H1 (cell line): ENCODE results near the gene MED6. TPM values are rescaled to one million over a fixed set of nuclear protein-coding genes. Genes with fewer than 3 reads are reported as not detected.

Experiments used
- CTCF ChIA-PET: fragments of 300-600 bp; sonication (Branson Sonifier 250); formaldehyde crosslinking; loops from one replicate; lab custom pipeline; 2021; ENCODE audit not compliant: partially characterized antibody; lab: Charles Lee
- POLR2A ChIA-PET: fragments of 300-600 bp; sonication (Branson Sonifier 250); formaldehyde crosslinking; loops from one replicate; lab custom pipeline; 2021; ENCODE audit warnings: inconsistent platforms; ENCODE audit not compliant: partially characterized antibody; lab: Charles Lee
- DNase-seq, 2 experiments: peaks; one replicate each; pipeline versions ENCODE4 v3.0.0 to v3.0.0-alpha.2; 2010 to 2022; ENCODE audit warnings: low spot score in 2 of 2, low read depth in 1 of 2, mixed read lengths in 1 of 2
- FAIRE-seq: peaks from 2 replicates; lab custom pipeline; 2011; peaks lifted over from hg19 to GRCh38; lab: Jason Lieb, UNC
- H2AFZ ChIP-seq: 2 replicates; pipeline ENCODE4 v1.8.1; 2012; ENCODE audit warnings: low read length, inconsistent platforms
- H2AK5ac ChIP-seq: 2 replicates; pipeline ENCODE4 v1.6.1; 2013; ENCODE audit warnings: low read depth, low read length
- H2BK120ac ChIP-seq: replicated peaks from 2 replicates; pipeline ENCODE3; 2013; ENCODE audit warnings: low read depth, low read length, inconsistent platforms
- H2BK12ac ChIP-seq: 2 replicates; pipeline ENCODE4 v1.6.1; 2013; ENCODE audit warnings: low read depth, low read length
- H2BK15ac ChIP-seq: 2 replicates; pipeline ENCODE4 v1.6.1; 2013; ENCODE audit warnings: low read length
- H2BK20ac ChIP-seq: 2 replicates; pipeline ENCODE4 v1.6.1; 2013; ENCODE audit warnings: low read length
- H2BK5ac ChIP-seq: 2 replicates; pipeline ENCODE4 v1.6.1; 2013; ENCODE audit warnings: low read depth, low read length
- H3K14ac ChIP-seq: 2 replicates; pipeline ENCODE4 v1.6.1; 2013; ENCODE audit warnings: inconsistent platforms; ENCODE audit not compliant: insufficient read length
- H3K18ac ChIP-seq: 2 replicates; pipeline ENCODE4 v1.6.1; 2013; ENCODE audit warnings: low read length; ENCODE audit errors: extremely low read depth
- H3K23ac ChIP-seq: 2 replicates; pipeline ENCODE4 v1.6.1; 2013; ENCODE audit warnings: inconsistent platforms; ENCODE audit not compliant: insufficient read length
- H3K23me2 ChIP-seq: 2 replicates; pipeline ENCODE4 v1.6.1; 2013; ENCODE audit warnings: low read depth, low read length
- H3K27ac ChIP-seq: 2 replicates; pipeline ENCODE4 v1.6.1; 2011; ENCODE audit warnings: low read depth, low read length, inconsistent platforms
- H3K27me3 ChIP-seq, 4 experiments: replicated peaks in 1 of 4; 1 replicate in 1 of 4; 2 replicates in 3 of 4; pipeline versions ENCODE4 v1.6.1 to v1.8.1; 2011 to 2013; ENCODE audit warnings: low read length in 3 of 4, mild to moderate bottlenecking in 3 of 4, inconsistent platforms in 2 of 4, mixed read lengths in 2 of 4, moderate library complexity in 1 of 4; ENCODE audit not compliant: control insufficient read depth in 3 of 4, insufficient read depth in 3 of 4; ENCODE audit errors: extremely low read depth in 1 of 4
- H3K36me3 ChIP-seq, 4 experiments: 2 replicates each; pipeline versions ENCODE4 v1.6.1 to v1.8.1; 2011 to 2013; ENCODE audit warnings: mild to moderate bottlenecking in 4 of 4, low read length in 3 of 4, moderate library complexity in 2 of 4, control low read depth in 1 of 4, inconsistent platforms in 1 of 4; ENCODE audit not compliant: insufficient read depth in 4 of 4, control insufficient read depth in 2 of 4
- H3K4ac ChIP-seq: replicated peaks from 2 replicates; pipeline ENCODE3; 2013; ENCODE audit warnings: low read length, low read depth, mixed read lengths, inconsistent platforms; ENCODE audit not compliant: insufficient read length
- H3K4me1 ChIP-seq, 4 experiments: replicated peaks in 1 of 4; 1 replicate in 1 of 4; 2 replicates in 3 of 4; pipeline versions ENCODE4 v1.6.1 to v1.8.1; 2011 to 2013; ENCODE audit warnings: low read length in 3 of 4, inconsistent platforms in 2 of 4, mixed read lengths in 1 of 4; ENCODE audit not compliant: insufficient read depth in 4 of 4, control insufficient read depth in 3 of 4
- H3K4me2 ChIP-seq, 2 experiments: 2 replicates each; pipeline versions ENCODE4 v1.6.1 to v1.8.1; 2011 to 2013; ENCODE audit warnings: low read depth in 2 of 2, low read length in 2 of 2, control low read depth in 1 of 2, inconsistent platforms in 1 of 2, mild to moderate bottlenecking in 1 of 2; ENCODE audit not compliant: insufficient read depth in 1 of 2
- H3K4me3 ChIP-seq, 4 experiments: fragments of 200-600, 300-600 bp in 1 of 4; sonication (generic), shearing (Covaris generic), sonication (Bioruptor Twin) in 1 of 4; 2 replicates each; pipeline versions ENCODE4 v1.5.1 to v1.8.1; 2011 to 2016; ENCODE audit warnings: low read length in 4 of 4, low read depth in 3 of 4, control low read depth in 2 of 4, inconsistent platforms in 2 of 4, mild to moderate bottlenecking in 2 of 4, mixed read lengths in 1 of 4, moderate library complexity in 1 of 4; ENCODE audit not compliant: insufficient read depth in 2 of 4; ENCODE audit errors: extremely low read depth in 1 of 4
- H3K56ac ChIP-seq: replicated peaks from 2 replicates; pipeline ENCODE3; 2013; ENCODE audit warnings: low read depth, mild to moderate bottlenecking, mixed read lengths, low read length, inconsistent platforms; ENCODE audit not compliant: insufficient read length
- H3K79me1 ChIP-seq: 2 replicates; pipeline ENCODE4 v1.6.1; 2013; ENCODE audit warnings: low read depth, low read length, control low read depth
- H3K79me2 ChIP-seq, 2 experiments: 2 replicates each; pipeline versions ENCODE4 v1.6.1 to v1.8.1; 2012 to 2013; ENCODE audit warnings: low read length in 2 of 2, mild to moderate bottlenecking in 2 of 2, inconsistent platforms in 1 of 2; ENCODE audit not compliant: insufficient read depth in 2 of 2, control insufficient read depth in 1 of 2
- H3K9ac ChIP-seq, 4 experiments: replicated peaks in 1 of 4; 1 replicate in 1 of 4; 2 replicates in 3 of 4; pipeline versions ENCODE4 v1.6.1 to v1.8.1; 2011 to 2013; ENCODE audit warnings: low read depth in 3 of 4, low read length in 3 of 4, control low read depth in 2 of 4, mild to moderate bottlenecking in 2 of 4, moderate library complexity in 2 of 4, inconsistent platforms in 1 of 4; ENCODE audit errors: extremely low read depth in 1 of 4
- H3K9me3 ChIP-seq, 2 experiments: 2 replicates each; pipeline versions ENCODE4 v1.6.1 to v1.8.1; 2012 to 2013; ENCODE audit warnings: mild to moderate bottlenecking in 2 of 2, moderate library complexity in 2 of 2, control low read depth in 1 of 2, inconsistent platforms in 1 of 2, low read depth in 1 of 2, low read length in 1 of 2, mixed read lengths in 1 of 2; ENCODE audit not compliant: insufficient read depth in 2 of 2
- H4K20me1 ChIP-seq, 2 experiments: replicated peaks in 1 of 2; 2 replicates each; pipeline versions ENCODE3 to v1.8.1; 2011 to 2013; ENCODE audit warnings: inconsistent platforms in 2 of 2, low read length in 2 of 2, mild to moderate bottlenecking in 1 of 2; ENCODE audit not compliant: insufficient read depth in 2 of 2, control insufficient read depth in 1 of 2
- H4K5ac ChIP-seq: 2 replicates; pipeline ENCODE4 v1.6.1; 2013; ENCODE audit warnings: low read length, low read depth, mixed read lengths, inconsistent platforms; ENCODE audit not compliant: insufficient read length
- H4K8ac ChIP-seq: 2 replicates; pipeline ENCODE4 v1.8.0; 2013; ENCODE audit warnings: mild to moderate bottlenecking, moderate library complexity, low read length, inconsistent platforms; ENCODE audit not compliant: insufficient read depth; ENCODE audit errors: extremely low read depth
- H4K91ac ChIP-seq: replicated peaks from 2 replicates; pipeline ENCODE3; 2013; ENCODE audit warnings: low read length, mixed read lengths, inconsistent platforms; ENCODE audit not compliant: insufficient read length
- BCL11A ChIP-seq, 2 experiments: IDR thresholded peaks; one replicate each; pipeline ENCODE4 v1.6.1; 2011; ENCODE audit warnings: low read depth in 2 of 2, low read length in 2 of 2, mild to moderate bottlenecking in 2 of 2
- CBX8 ChIP-seq: fragments of 300-800, 300-1000 bp; sonication (generic); IDR thresholded peaks from 2 replicates; pipeline ENCODE4 v1.7.1; 2016; ENCODE audit warnings: low read depth, low read length, borderline replicate concordance
- CEBPB ChIP-seq: IDR thresholded peaks from 2 replicates; pipeline ENCODE4 v1.6.1; 2012; ENCODE audit warnings: low read depth, low read length
- CREB1 ChIP-seq: IDR thresholded peaks from 2 replicates; pipeline ENCODE4 v1.6.1; 2012; ENCODE audit warnings: inconsistent platforms
- CTBP2 ChIP-seq: IDR thresholded peaks from 2 replicates; pipeline ENCODE4 v1.7.0; 2011; ENCODE audit warnings: borderline replicate concordance, mild to moderate bottlenecking, moderate library complexity, mixed read lengths, low read length; ENCODE audit not compliant: insufficient read depth, insufficient read length
- EGR1 ChIP-seq: IDR thresholded peaks from 2 replicates; pipeline ENCODE4 v1.6.1; 2011; ENCODE audit warnings: low read depth, low read length, borderline replicate concordance
- GTF2F1 ChIP-seq: IDR thresholded peaks from 2 replicates; pipeline ENCODE4 v1.6.1; 2012; ENCODE audit warnings: low read depth, low read length, improper control_type of control experiment, borderline replicate concordance
- JUND ChIP-seq: IDR thresholded peaks from 2 replicates; pipeline ENCODE4 v1.6.1; 2011; ENCODE audit warnings: mild to moderate bottlenecking, improper control_type of control experiment, low read length
- NANOG ChIP-seq: IDR thresholded peaks from 2 replicates; pipeline ENCODE4 v1.6.1; 2011; ENCODE audit warnings: low read length, low read depth, mild to moderate bottlenecking, inconsistent platforms; ENCODE audit not compliant: insufficient read depth, poor library complexity, severe bottlenecking
- POLR2AphosphoS5 ChIP-seq: IDR thresholded peaks from 2 replicates; pipeline ENCODE4 v1.6.1; 2011; ENCODE audit warnings: low read depth, low read length
- SIN3A ChIP-seq, 2 experiments: IDR thresholded peaks in 1 of 2; conservative IDR thresholded peaks in 1 of 2; 2 replicates each; pipeline ENCODE4 v1.6.1; 2011 to 2012; ENCODE audit warnings: low read length in 2 of 2, improper control_type of control experiment in 1 of 2, low read depth in 1 of 2, mild to moderate bottlenecking in 1 of 2
- SIX5 ChIP-seq: IDR thresholded peaks from 2 replicates; pipeline ENCODE4 v1.6.1; 2011; ENCODE audit warnings: mild to moderate bottlenecking, low read depth, low read length
- WGBS, 2 experiments: shearing (Covaris generic) in 1 of 2; methylation state at CpG; one replicate each; pipeline versions ENCODE4 v1.1.6 to v1.1.7; 2013 to 2015; ENCODE audit warnings: low lambda C conversion rate in 2 of 2, mixed read lengths in 2 of 2, inconsistent platforms in 1 of 2, low coverage in 1 of 2, missing lambda C conversion rate in 1 of 2; ENCODE audit not compliant: insufficient replicate concordance in 2 of 2, insufficient coverage in 1 of 2, insufficient read length in 1 of 2; ENCODE audit errors: extremely low coverage in 1 of 2, missing lambda C conversion rate in 1 of 2; 5-methylcytosine and 5-hydroxymethylcytosine counted together
- polyA plus RNA-seq, 7 experiments: library from polyadenylated mRNA; depleted of rRNA in 3 of 7; stranded (reverse) in 5 of 7; unstranded in 2 of 7; fragments of >200 nt in 5 of 7; fragments of 200-250 nt in 2 of 7; gene quantifications; 1 replicate in 5 of 7; 2 replicates in 1 of 7; 4 replicates in 1 of 7; pipeline versions ENCODE4 v1.2.1 to v1.2.3, GENCODE V29; 2011 to 2013; ENCODE audit warnings: missing spikeins in 2 of 7, mixed read lengths in 2 of 7
- total RNA-seq: library from RNA; stranded (reverse); fragmentation: NEBNext Ultra II Directional; extraction: Animal tissue kit (Norgen Biotek cat#: 25700); gene quantifications from 2 replicates; pipeline ENCODE4 v1.2.1, GENCODE V29; 2021

Gene MED6
- total and polyA plus RNA-seq, 2 of the 8 experiments (the other 6 are each of a cell fraction or from before 2014, with no cell fraction given): 33.1 to 39.7 TPM

GRCh38 chr14:70616646-70617045 lies 16.2 kb upstream of the MED6 start:
- no peak overlapping the region for H3K18ac ChIP-seq
- H3K9me3 ChIP-seq: no peaks in the 10 kb centered on the region
- H3K27ac ChIP-seq: no peak overlapping the region
- H4K8ac ChIP-seq: no peak overlapping the region
- no peaks in the 10 kb centered on the region for H3K79me1 ChIP-seq
- no peak overlapping the region for H2AFZ ChIP-seq
- no peaks in the 10 kb centered on the region for H4K20me1 ChIP-seq
- no peaks in the 10 kb centered on the region for H3K4me1 ChIP-seq
- H4K5ac ChIP-seq: no peak overlapping the region
- H3K36me3 ChIP-seq: no peaks in the 10 kb centered on the region
- H2BK12ac ChIP-seq: no peak overlapping the region
- no peak overlapping the region for H4K91ac ChIP-seq
- DNase-seq (no peak), FAIRE-seq (no peak)
- no peak overlapping the region for H2AK5ac ChIP-seq
- no peak overlapping the region for H3K4me2 ChIP-seq
- H3K14ac ChIP-seq: no peak overlapping the region
- no peak overlapping the region for H2BK120ac ChIP-seq
- H3K79me2 ChIP-seq: no peaks in the 10 kb centered on the region
- no peak overlapping the region for H2BK5ac ChIP-seq
- no peak overlapping the region for H3K56ac ChIP-seq
- POLR2A ChIA-PET: no interaction called here
- no peaks in the 10 kb centered on the region for H3K23me2 ChIP-seq
- no peak for TF ChIP-seq GTF2F1
- TF ChIP-seq CREB1: no peak
- TF ChIP-seq CTBP2: no peak
- no peak for TF ChIP-seq SIX5
- no peak for TF ChIP-seq BCL11A (IDR thresholded peaks at IDR 0.05; ENCODE audit: low read depth in 2 of 2, low read length in 2 of 2)
- no peak for TF ChIP-seq POLR2AphosphoS5
- no peak for TF ChIP-seq CBX8
- no peak for TF ChIP-seq NANOG
- no peak for TF ChIP-seq JUND
- TF ChIP-seq CEBPB: no peak
- TF ChIP-seq EGR1: no peak
- no peak for TF ChIP-seq SIN3A (conservative IDR thresholded peaks at IDR 0.05 in 1 of 2, IDR thresholded peaks at IDR 0.05 in 1 of 2; ENCODE audit: low read depth in 1 of 2, low read length in 2 of 2)
- CTCF ChIA-PET: interaction anchor here (0.7 to 12.5 kb wide), 3 partner anchors 9 to 113 kb away, joined by 3 to 154 read pairs (median 5); no protein-coding TSS in a partner anchor
- H2BK15ac ChIP-seq: no peak overlapping the region
- no peak overlapping the region for H3K23ac ChIP-seq
- H3K4ac ChIP-seq: no peak overlapping the region
- no peak overlapping the region for H3K9ac ChIP-seq
- no peak overlapping the region for H2BK20ac ChIP-seq
- H3K4me3 ChIP-seq: no peak overlapping the region
- 90% methylated on average over 3 of the region's 3 CpGs; no CpG with 5 or more reads in 1 of the 2 experiments for WGBS, 2 experiments
- H3K27me3 ChIP-seq: no peaks in the 10 kb centered on the region
